PC-3 (cell line): Measurements from ENCODE around the gene SLCO3A1.

Experiments
- CTCF ChIP-seq: fragments of 300-600 bp; sonication (generic); conservative IDR thresholded peaks from 2 replicates; pipeline ENCODE4 v1.5.1; 2017; ENCODE audit warnings: antibody characterized with exemption, low read depth, mild to moderate bottlenecking, low read length
- EZH2 ChIP-seq: fragments of 300-600 bp; sonication (generic); IDR thresholded peaks from one replicate; pipeline ENCODE4 v1.6.1; 2017; ENCODE audit warnings: antibody characterized with exemption, mild to moderate bottlenecking, low read length; ENCODE audit not compliant: unreplicated experiment

- TF ChIP-seq EZH2 (no peak), CTCF (no peak)
These were observed 209.0 kb downstream of the SLCO3A1 start for GRCh38 chr15:92062505-92062904.
